Middle frontal gyrus (tissue), 1 donor: ENCODE measurements around the gene AKR1D1.
"Not testable (repeated sequence)": the region's sequence is repeated elsewhere in the genome, so short reads cannot be mapped to it uniquely, and the experiment has no call there.

Experiments
- DNase-seq: peaks from one replicate; pipeline ENCODE4 v3.0.0-alpha.2; 2015; ENCODE audit warnings: low spot score; ENCODE audit errors: extremely low spot score

Gene AKR1D1

GRCh38 chr7:138076196-138076595, at the start of gene AKR1D1:
Gene AKR1D1, plus strand, starts transcription at chr7:138076459. Its CDS starts 60 bp downstream, at chr7:138076519.
- DNase-seq = no peak

GRCh38 chr7:138027100-138027499, 49.2 kb upstream of the AKR1D1 start:
- no peak for DNase-seq

- no peak for DNase-seq
Observed at GRCh38 chr7:138029126-138029525, 47.1 kb upstream of the AKR1D1 start.

- DNase-seq = no peak
Observed at GRCh38 chr7:138029941-138030340, 46.3 kb upstream of the AKR1D1 start.

GRCh38 chr7:138030679-138031351, 45.4 kb upstream of the AKR1D1 start:
- no peak for DNase-seq

- DNase-seq = no peak
Observed at GRCh38 chr7:138032186-138032585, 44.1 kb upstream of the AKR1D1 start.

GRCh38 chr7:138032770-138033169, 43.5 kb upstream of the AKR1D1 start:
- no peak for DNase-seq

GRCh38 chr7:138033241-138033640, 43.0 kb upstream of the AKR1D1 start:
- DNase-seq = no peak

- no peak for DNase-seq
Observed at GRCh38 chr7:138036135-138036534, 40.1 kb upstream of the AKR1D1 start.

- not testable (repeated sequence) for DNase-seq
Observed at GRCh38 chr7:138040063-138040462, 36.2 kb upstream of the AKR1D1 start.

GRCh38 chr7:138044897-138045296, 31.4 kb upstream of the AKR1D1 start:
- no peak for DNase-seq

- DNase-seq = no peak
Observed at GRCh38 chr7:138047907-138048306, 28.4 kb upstream of the AKR1D1 start.

GRCh38 chr7:138049505-138050116, 26.6 kb upstream of the AKR1D1 start:
- DNase-seq = no peak

GRCh38 chr7:138051712-138052247, 24.5 kb upstream of the AKR1D1 start:
- not testable (repeated sequence) for DNase-seq

GRCh38 chr7:138052696-138053095, 23.6 kb upstream of the AKR1D1 start:
- DNase-seq = no peak

- DNase-seq = not testable (repeated sequence)
Observed at GRCh38 chr7:138055698-138056097, 20.6 kb upstream of the AKR1D1 start.

- no peak for DNase-seq
Observed at GRCh38 chr7:138063400-138063799, 12.9 kb upstream of the AKR1D1 start.

- no peak for DNase-seq
Observed at GRCh38 chr7:138064856-138065357, 11.4 kb upstream of the AKR1D1 start.

GRCh38 chr7:138065827-138066226, 10.4 kb upstream of the AKR1D1 start:
- no peak for DNase-seq

- no peak for DNase-seq
Observed at GRCh38 chr7:138066954-138067394, 9.3 kb upstream of the AKR1D1 start.

- DNase-seq = no peak
Observed at GRCh38 chr7:138067774-138068173, 8.5 kb upstream of the AKR1D1 start.

- no peak for DNase-seq
Observed at GRCh38 chr7:138070908-138071307, 5.4 kb upstream of the AKR1D1 start.

GRCh38 chr7:138072726-138073125, 3.5 kb upstream of the AKR1D1 start:
- DNase-seq = no peak
